NB4 (cell line): Measurements from ENCODE around the gene DDX17.

Source experiments
- DNase-seq: peaks from one replicate; pipeline ENCODE4 v3.0.0; 2010; ENCODE audit warnings: low read depth
- H3K4me3 ChIP-seq: one replicate; pipeline ENCODE4 v1.5.1; 2011; ENCODE audit warnings: mild to moderate bottlenecking, low read depth, low read length, moderate library complexity
- CTCF ChIP-seq: IDR thresholded peaks from one replicate; pipeline ENCODE4 v1.5.1; 2012; ENCODE audit warnings: low read depth, low read length
- MAX ChIP-seq: IDR thresholded peaks from 2 replicates; pipeline ENCODE4 v1.6.1; 2011; ENCODE audit warnings: low read depth, low read length
- MYC ChIP-seq: IDR thresholded peaks from 2 replicates; pipeline ENCODE4 v1.6.1; 2011; ENCODE audit warnings: low read depth, low read length
- POLR2A ChIP-seq: IDR thresholded peaks from 2 replicates; pipeline ENCODE4 v1.6.1; 2011; ENCODE audit warnings: mild to moderate bottlenecking; ENCODE audit not compliant: insufficient read length; ENCODE audit errors: extremely low read depth

The DDX17 gene

GRCh38 chr22:38510416-38510970 is 4.4 kb upstream of the DDX17 start:
- TF ChIP-seq MAX (no peak), CTCF (no peak), MYC (no peak)
- no peak overlapping the region for H3K4me3 ChIP-seq
- no peak for DNase-seq

- peak; percentile 66 for DNase-seq
- TF ChIP-seq CTCF, result no peak
- TF ChIP-seq MAX, result no peak
- TF ChIP-seq MYC, result no peak
- TF ChIP-seq POLR2A, result no peak
- peak overlapping the region; percentile 100 for H3K4me3 ChIP-seq
Measured at GRCh38 chr22:38505541-38506117, 482 bp downstream of the DDX17 start.

- TF ChIP-seq CTCF, result no peak
- TF ChIP-seq MAX, result no peak
- TF ChIP-seq MYC, result no peak
- peak overlapping the region; percentile 100 for H3K4me3 ChIP-seq
- DNase-seq, result peak; percentile 72
Measured at GRCh38 chr22:38504731-38505540, 1.2 kb downstream of the DDX17 start.

GRCh38 chr22:38503021-38503420 is 3.1 kb downstream of the DDX17 start:
- DNase-seq, result no peak
- TF ChIP-seq MYC (no peak), CTCF (no peak), POLR2A (no peak)
- H3K4me3 ChIP-seq, result peak overlapping the region; percentile 100

GRCh38 chr22:38501797-38502672 is 4.1 kb downstream of the DDX17 start:
- no peak for TF ChIP-seq MAX
- no peak for TF ChIP-seq CTCF
- no peak for TF ChIP-seq MYC
- TF ChIP-seq POLR2A, result no peak
- DNase-seq, result no peak
- peak overlapping the region; percentile 100 for H3K4me3 ChIP-seq
